ENCODE results near the gene PUS10. TPM values are rescaled to one million over a fixed set of nuclear protein-coding genes. Genes with fewer than 3 reads are reported as not detected.
A peak's percentile ranks its signal among the peaks of the same experiment; 100 is the strongest.

PUS10 gene
- total and polyA plus RNA-seq, 2 of the 13 experiments (the other 11 are each of a cell fraction or from before 2014, with no cell fraction given): 41.4 to 44.3 TPM

GRCh38 chr2:61017003-61017555 lies 976 bp downstream of the PUS10 start (continued):
- TF ChIP-seq FOXP4 (CRISPR knock-in tag; IDR thresholded peaks at IDR 0.05) (no peak; the same call in 1 of the 2 replicates), FOXJ3 (CRISPR knock-in tag; IDR thresholded peaks at IDR 0.05; ENCODE audit: borderline replicate concordance) (0 out of 2 replicates have a peak, but pooled peaks have one; percentile 36), ZNF790 (CRISPR knock-in tag; IDR thresholded peaks at IDR 0.05; ENCODE audit: borderline replicate concordance) (0 out of 2 replicates have a peak, but pooled peaks have one; percentile 13), ZC3H4 (CRISPR knock-in tag; IDR thresholded peaks at IDR 0.05; ENCODE audit: borderline replicate concordance) (no peak; the same call in 1 of the 2 replicates), IRF1 (CRISPR knock-in tag; IDR thresholded peaks at IDR 0.05; ENCODE audit: low read depth) (peak; percentile 77; the same call in 1 of the 2 replicates), ZNF296 (CRISPR knock-in tag; conservative IDR thresholded peaks at IDR 0.05) (0 out of 2 replicates have a peak, but pooled peaks have one; percentile 47), ZBTB26 (CRISPR knock-in tag; IDR thresholded peaks at IDR 0.05; ENCODE audit: borderline replicate concordance) (peak; percentile 35; the same call in 1 of the 2 replicates), ZBTB7A (CRISPR knock-in tag; IDR thresholded peaks at IDR 0.05) (no peak), AHR (CRISPR knock-in tag; IDR thresholded peaks at IDR 0.05) (peak; percentile 62; the same call in 1 of the 2 replicates), HNF1A (IDR thresholded peaks at IDR 0.05; ENCODE audit: low read depth) (no peak), HNF1A (CRISPR knock-in tag; IDR thresholded peaks at IDR 0.05; ENCODE audit: borderline replicate concordance) (peak; percentile 66), RCOR2 (CRISPR knock-in tag; IDR thresholded peaks at IDR 0.05) (no peak)
- TF ChIP-seq, protein P1, sequence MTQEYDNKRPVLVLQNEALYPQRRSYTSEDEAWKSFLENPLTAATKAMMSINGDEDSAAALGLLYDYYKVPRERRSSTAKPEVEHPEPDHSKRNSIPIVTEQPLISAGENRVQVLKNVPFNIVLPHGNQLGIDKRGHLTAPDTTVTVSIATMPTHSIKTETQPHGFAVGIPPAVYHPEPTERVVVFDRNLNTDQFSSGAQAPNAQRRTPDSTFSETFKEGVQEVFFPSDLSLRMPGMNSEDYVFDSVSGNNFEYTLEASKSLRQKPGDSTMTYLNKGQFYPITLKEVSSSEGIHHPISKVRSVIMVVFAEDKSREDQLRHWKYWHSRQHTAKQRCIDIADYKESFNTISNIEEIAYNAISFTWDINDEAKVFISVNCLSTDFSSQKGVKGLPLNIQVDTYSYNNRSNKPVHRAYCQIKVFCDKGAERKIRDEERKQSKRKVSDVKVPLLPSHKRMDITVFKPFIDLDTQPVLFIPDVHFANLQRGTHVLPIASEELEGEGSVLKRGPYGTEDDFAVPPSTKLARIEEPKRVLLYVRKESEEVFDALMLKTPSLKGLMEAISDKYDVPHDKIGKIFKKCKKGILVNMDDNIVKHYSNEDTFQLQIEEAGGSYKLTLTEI (CRISPR knock-in tag; conservative IDR thresholded peaks at IDR 0.05): no peak
- TF ChIP-seq, protein P2, sequence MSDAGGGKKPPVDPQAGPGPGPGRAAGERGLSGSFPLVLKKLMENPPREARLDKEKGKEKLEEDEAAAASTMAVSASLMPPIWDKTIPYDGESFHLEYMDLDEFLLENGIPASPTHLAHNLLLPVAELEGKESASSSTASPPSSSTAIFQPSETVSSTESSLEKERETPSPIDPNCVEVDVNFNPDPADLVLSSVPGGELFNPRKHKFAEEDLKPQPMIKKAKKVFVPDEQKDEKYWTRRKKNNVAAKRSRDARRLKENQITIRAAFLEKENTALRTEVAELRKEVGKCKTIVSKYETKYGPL (CRISPR knock-in tag; IDR thresholded peaks at IDR 0.05): no peak
- TF ChIP-seq, protein P3, sequence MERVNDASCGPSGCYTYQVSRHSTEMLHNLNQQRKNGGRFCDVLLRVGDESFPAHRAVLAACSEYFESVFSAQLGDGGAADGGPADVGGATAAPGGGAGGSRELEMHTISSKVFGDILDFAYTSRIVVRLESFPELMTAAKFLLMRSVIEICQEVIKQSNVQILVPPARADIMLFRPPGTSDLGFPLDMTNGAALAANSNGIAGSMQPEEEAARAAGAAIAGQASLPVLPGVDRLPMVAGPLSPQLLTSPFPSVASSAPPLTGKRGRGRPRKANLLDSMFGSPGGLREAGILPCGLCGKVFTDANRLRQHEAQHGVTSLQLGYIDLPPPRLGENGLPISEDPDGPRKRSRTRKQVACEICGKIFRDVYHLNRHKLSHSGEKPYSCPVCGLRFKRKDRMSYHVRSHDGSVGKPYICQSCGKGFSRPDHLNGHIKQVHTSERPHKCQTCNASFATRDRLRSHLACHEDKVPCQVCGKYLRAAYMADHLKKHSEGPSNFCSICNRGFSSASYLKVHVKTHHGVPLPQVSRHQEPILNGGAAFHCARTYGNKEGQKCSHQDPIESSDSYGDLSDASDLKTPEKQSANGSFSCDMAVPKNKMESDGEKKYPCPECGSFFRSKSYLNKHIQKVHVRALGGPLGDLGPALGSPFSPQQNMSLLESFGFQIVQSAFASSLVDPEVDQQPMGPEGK (CRISPR knock-in tag; IDR thresholded peaks at IDR 0.05): peak; percentile 49

Data from HepG2 (cell line).